Measurements from ENCODE around the gene ERCC2.

ERCC2 gene

DNA sequence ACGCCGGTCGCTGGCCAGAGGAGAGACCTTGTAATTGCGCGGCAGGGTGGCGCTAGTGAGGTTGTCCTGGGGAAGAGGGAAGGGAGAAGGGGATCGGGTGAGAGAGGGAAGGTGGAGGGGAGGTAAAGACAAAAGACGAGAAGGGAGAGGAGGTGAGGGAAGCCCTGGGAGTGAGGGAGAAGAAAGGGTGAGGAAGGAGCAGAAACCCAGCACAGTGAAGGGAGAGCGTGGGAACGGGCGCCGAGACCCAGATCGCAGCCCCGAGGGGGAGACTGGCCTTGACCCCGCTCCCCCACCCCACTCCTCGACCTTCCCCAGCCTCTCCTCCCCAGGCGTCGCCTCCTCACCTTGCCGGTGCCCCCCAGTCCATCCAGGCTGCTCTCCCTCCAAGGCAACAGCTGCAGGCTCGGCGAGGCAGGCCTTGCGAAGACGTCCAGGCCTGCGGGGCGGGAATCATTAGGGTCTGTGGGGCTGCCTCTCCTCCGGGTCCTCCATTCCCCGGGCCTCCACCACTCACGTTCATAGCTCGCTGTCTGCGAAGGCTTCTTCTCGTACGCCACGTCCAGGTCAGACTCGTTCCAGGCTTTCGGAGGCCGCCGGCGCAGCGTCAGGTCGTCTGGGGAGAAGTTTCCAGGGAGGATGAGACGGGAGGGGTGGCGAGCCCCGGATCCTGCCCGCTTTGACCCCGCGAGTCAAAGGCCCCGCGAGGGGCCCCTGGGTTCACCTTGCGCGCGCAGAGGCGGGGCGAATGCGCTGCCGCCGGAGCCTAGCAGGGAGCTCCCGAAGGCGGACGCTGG lies 25.6 kb upstream of the ERCC2 start:
- no peak overlapping the region for H3K27ac ChIP-seq
- TF ChIP-seq, protein P1, sequence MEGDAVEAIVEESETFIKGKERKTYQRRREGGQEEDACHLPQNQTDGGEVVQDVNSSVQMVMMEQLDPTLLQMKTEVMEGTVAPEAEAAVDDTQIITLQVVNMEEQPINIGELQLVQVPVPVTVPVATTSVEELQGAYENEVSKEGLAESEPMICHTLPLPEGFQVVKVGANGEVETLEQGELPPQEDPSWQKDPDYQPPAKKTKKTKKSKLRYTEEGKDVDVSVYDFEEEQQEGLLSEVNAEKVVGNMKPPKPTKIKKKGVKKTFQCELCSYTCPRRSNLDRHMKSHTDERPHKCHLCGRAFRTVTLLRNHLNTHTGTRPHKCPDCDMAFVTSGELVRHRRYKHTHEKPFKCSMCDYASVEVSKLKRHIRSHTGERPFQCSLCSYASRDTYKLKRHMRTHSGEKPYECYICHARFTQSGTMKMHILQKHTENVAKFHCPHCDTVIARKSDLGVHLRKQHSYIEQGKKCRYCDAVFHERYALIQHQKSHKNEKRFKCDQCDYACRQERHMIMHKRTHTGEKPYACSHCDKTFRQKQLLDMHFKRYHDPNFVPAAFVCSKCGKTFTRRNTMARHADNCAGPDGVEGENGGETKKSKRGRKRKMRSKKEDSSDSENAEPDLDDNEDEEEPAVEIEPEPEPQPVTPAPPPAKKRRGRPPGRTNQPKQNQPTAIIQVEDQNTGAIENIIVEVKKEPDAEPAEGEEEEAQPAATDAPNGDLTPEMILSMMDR (conservative IDR thresholded peaks at IDR 0.05), result no peak

DNA sequence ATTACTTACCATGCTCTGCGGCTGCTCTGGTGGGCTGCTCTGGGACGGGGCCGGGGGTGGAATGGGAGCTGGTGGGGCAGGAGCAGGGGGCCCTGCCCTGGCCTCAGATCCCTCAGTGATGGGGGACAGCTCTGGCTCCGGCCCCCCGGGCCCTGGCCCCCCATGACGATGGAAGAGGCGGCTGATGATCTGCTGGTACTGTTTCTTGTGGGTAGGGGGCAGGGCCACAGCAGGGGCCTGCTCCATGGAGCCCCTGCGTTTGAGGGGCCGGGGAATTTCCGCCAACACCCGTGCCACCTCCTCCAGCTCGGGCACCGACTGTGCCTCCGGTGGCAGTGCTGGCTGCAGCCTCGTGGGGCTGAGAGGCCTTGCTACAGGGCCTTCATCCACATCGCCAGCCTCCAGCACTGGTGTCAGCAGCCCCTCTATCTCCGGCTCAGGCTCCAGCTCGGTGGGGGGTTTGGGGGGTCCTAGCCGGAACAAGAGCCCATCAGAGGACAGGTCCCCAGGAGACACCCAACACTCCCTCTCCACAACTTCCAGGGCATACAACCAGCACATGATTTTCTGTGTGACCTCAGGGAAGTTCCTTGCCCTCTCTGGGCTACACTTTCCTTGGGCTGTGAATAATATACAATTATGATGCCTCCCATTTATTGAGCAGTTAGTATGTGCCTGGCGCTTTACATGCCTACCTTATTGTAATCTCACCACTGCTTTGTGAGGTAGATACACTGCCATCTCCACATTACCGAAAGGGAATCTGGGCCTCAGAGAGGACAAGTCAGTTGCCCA lies 21.7 kb upstream of the ERCC2 start:
- TF ChIP-seq, protein P1 (conservative IDR thresholded peaks at IDR 0.05), result no peak
- no peak overlapping the region for H3K27ac ChIP-seq

DNA sequence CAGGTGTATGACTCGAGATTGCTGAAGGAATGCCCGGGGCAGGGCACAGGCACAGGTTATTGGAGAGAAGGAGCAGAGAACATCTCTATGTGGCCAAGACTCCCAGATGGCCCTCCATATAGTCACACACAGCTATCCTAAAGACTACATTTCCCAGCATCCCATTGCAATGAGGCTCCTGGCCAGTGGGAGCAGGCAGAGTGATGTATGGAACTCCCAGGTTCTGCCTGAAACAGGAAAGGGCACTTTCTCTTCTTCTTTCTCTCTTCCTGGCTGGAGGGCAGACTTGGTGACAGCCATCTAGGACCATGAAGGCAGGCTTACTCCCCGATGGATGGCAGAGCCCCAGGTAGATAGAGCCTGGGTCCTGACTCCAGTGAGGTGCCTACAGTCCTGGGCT lies 21.0 kb upstream of the ERCC2 start:
- no peak overlapping the region for H3K27ac ChIP-seq
- TF ChIP-seq, protein P1 (conservative IDR thresholded peaks at IDR 0.05), result no peak

DNA sequence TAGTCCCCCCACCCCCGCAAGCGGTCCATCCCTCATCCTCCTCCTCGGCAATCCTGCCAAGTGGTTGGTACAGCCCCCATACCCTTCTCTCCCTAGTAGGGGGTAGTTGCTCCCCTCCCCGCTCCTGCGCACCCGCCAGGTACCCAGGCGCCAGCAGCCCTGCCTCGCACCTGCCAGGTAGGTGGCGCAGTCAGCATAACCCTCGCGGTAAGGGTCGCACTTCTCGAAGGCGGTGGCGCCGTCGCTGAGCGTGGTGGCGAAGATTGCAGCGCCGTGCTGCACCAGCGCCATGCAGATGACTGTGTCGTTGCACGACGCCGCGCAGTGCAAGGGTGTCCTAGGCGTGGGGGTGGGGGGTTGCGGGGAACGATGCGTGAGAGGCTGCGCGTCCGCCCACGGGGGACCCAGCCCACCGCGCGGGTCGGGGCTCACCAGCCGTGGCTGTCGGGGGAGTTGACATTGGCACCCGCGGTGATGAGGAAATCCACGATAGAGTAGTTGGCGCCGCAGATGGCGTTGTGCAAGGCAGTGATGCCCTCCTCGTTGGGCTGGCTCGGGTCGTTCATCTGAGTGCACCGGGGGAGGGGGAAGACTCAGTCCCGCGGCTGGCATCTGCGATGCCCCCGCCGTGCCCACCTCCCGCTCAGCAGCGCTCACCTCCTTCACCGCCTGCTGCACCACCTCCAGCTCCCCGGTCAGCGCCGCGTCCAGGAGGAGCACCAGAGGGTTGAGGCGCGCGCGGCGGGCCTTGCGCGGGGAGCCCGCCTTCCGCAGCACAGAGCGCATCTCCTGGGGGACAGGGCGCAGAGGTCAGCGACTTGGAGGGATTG lies 15.2 kb upstream of the ERCC2 start:
- TF ChIP-seq, protein P1 (conservative IDR thresholded peaks at IDR 0.05), result no peak
- H3K27ac ChIP-seq, result no peak overlapping the region

DNA sequence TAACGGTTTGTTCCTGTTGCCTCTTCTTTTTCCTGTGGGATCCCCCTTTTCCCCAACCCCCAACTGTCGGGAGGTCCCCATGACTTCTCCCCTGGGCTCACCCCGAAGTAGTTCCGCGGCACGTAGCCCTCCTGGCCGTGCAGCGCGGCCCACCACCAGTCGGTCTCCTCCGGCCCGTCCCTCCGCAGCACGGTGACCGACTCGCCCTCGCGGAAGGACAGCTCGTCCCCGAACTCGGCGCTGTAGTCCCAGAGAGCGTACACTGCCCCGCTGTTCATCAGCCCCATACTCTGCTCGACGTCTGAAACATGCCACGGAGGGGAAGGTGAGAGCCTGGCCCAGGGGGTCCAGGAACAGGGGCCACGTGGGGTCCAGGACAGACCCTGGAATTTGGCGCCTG lies 12.1 kb upstream of the ERCC2 start:
- TF ChIP-seq, protein P1 (conservative IDR thresholded peaks at IDR 0.05), result no peak
- H3K27ac ChIP-seq, result no peak overlapping the region

DNA sequence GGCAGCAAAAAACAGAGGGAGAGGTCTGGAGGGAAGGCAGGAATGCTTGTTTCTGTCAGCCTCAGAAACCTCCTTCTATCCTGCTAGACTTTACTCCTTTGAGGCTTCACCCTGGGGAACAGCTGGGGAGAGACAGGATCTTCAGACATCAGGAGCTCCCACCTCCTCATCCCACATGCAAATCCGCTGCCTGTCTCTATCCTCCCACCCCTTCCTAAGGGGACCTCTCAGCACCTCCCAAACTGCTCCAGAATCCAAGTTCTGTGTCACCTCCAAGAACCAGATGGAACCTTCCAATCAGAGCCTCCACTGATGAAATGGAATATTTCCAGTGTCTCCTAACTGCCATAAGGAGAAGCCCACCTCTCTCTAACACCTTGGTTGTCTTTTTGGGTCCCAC lies 9.7 kb upstream of the ERCC2 start:
- H3K27ac ChIP-seq, result no peak overlapping the region
- TF ChIP-seq, protein P1 (conservative IDR thresholded peaks at IDR 0.05), result no peak

Measured in VCaP (cell line).